Spinal cord (tissue), 10 donors: Measurements from ENCODE around the gene ZNF292. TPM values are rescaled to one million over a fixed set of nuclear protein-coding genes. Genes with fewer than 3 reads are reported as not detected.
"Not testable (repeated sequence)": the region's sequence is repeated elsewhere in the genome, so short reads cannot be mapped to it uniquely, and the experiment has no call there.

Experiments used
- DNase-seq, 6 donors: peaks; one replicate each; pipeline versions ENCODE4 v3.0.0 to v3.0.0-alpha.2; 2013 to 2015; ENCODE audit warnings: low spot score in 6 of 6, low read depth in 4 of 6
- H3K27ac ChIP-seq: one replicate; pipeline ENCODE4 v1.5.1; 2013; ENCODE audit warnings: low read depth, low read length, control low read depth
- H3K27me3 ChIP-seq: one replicate; pipeline ENCODE4 v1.6.1; 2013; ENCODE audit warnings: low read length; ENCODE audit not compliant: control insufficient read depth, insufficient read depth
- H3K36me3 ChIP-seq: one replicate; pipeline ENCODE4 v1.6.1; 2013; ENCODE audit warnings: low read length; ENCODE audit not compliant: control insufficient read depth, insufficient read depth
- H3K4me1 ChIP-seq: one replicate; pipeline ENCODE4 v1.6.1; 2013; ENCODE audit warnings: low read length; ENCODE audit not compliant: control insufficient read depth, insufficient read depth
- H3K4me3 ChIP-seq: one replicate; pipeline ENCODE4 v1.5.1; 2013; ENCODE audit warnings: low read depth, low read length, control low read depth
- H3K9me3 ChIP-seq: one replicate; pipeline ENCODE4 v1.6.1; 2013; ENCODE audit warnings: low read length; ENCODE audit not compliant: control insufficient read depth, insufficient read depth
- WGBS: methylation state at CpG from one replicate; pipeline ENCODE4 v1.1.5; 2013; ENCODE audit warnings: missing lambda C conversion rate; ENCODE audit not compliant: insufficient coverage; 5-methylcytosine and 5-hydroxymethylcytosine counted together
- polyA plus RNA-seq, 2 donors: library from polyadenylated mRNA; unstranded; fragments of 120-200 nt; gene quantifications; one replicate each; pipeline ENCODE4 v1.2.1, GENCODE V29; 2013; ENCODE audit not compliant: insufficient read length in 2 of 2
- total RNA-seq, 2 donors: library from RNA; depleted of rRNA in 1 of 2; stranded (reverse); fragments of 120-200 nt in 1 of 2; fragments of >200 nt in 1 of 2; gene quantifications; one replicate each; pipeline versions ENCODE4 v1.2.3 to v1.2.4, GENCODE V29; 2013 to 2014
- donor health status: healthy.

ZNF292 gene
- total and polyA plus RNA-seq, 4 donors: 24.6 to 81.5 (median 43.8) TPM

GRCh38 chr6:87155842-87156815 is 764 bp downstream of the ZNF292 start:
- peak overlapping the region; percentile 83 for H3K4me3 ChIP-seq
- peak in 3 of 6 donors; percentile 35 to 82 (median 35) for DNase-seq
- H3K9me3 ChIP-seq: no peaks in the 10 kb centered on the region
- no peaks in the 10 kb centered on the region for H3K27me3 ChIP-seq
- WGBS: 0% methylated on average over 24 of the region's 43 CpGs
- peak overlapping the region; percentile 98 for H3K27ac ChIP-seq
- peaks cover 20% of the 10 kb centered on the region for H3K4me1 ChIP-seq
- peaks cover 3% of the 10 kb centered on the region for H3K36me3 ChIP-seq

GRCh38 chr6:87157596-87157995 is 2.2 kb downstream of the ZNF292 start:
- H3K4me3 ChIP-seq, H3K4me1 ChIP-seq, H3K27me3 ChIP-seq, DNase-seq, H3K36me3 ChIP-seq, H3K9me3 ChIP-seq, H3K27ac ChIP-seq: not testable (repeated sequence)
- 94% methylated on average over 5 of the region's 10 CpGs for WGBS

- H3K4me3 ChIP-seq: no peak overlapping the region
- WGBS: 82% methylated on average over 3 of the region's 4 CpGs
- H3K36me3 ChIP-seq: peaks cover 3% of the 10 kb centered on the region
- DNase-seq: no peak
- H3K9me3 ChIP-seq: no peaks in the 10 kb centered on the region
- H3K4me1 ChIP-seq: peaks cover 8% of the 10 kb centered on the region
- H3K27me3 ChIP-seq: no peaks in the 10 kb centered on the region
- no peak overlapping the region for H3K27ac ChIP-seq
Observed at GRCh38 chr6:87161299-87161698, 5.9 kb downstream of the ZNF292 start.

- no peak overlapping the region for H3K4me3 ChIP-seq
- H3K27ac ChIP-seq: no peak overlapping the region
- H3K9me3 ChIP-seq: no peaks in the 10 kb centered on the region
- no peaks in the 10 kb centered on the region for H3K4me1 ChIP-seq
- no peaks in the 10 kb centered on the region for H3K27me3 ChIP-seq
- 93% methylated on average over 3 of the region's 4 CpGs for WGBS
- no peaks in the 10 kb centered on the region for H3K36me3 ChIP-seq
- DNase-seq: peak in 1 of 6 donors; percentile 11
Observed at GRCh38 chr6:87164004-87164403, 8.6 kb downstream of the ZNF292 start.

GRCh38 chr6:87164506-87164905 is 9.1 kb downstream of the ZNF292 start:
- no peaks in the 10 kb centered on the region for H3K9me3 ChIP-seq
- no peaks in the 10 kb centered on the region for H3K27me3 ChIP-seq
- H3K36me3 ChIP-seq: no peaks in the 10 kb centered on the region
- H3K4me3 ChIP-seq: no peak overlapping the region
- H3K27ac ChIP-seq: no peak overlapping the region
- DNase-seq: no peak
- 100% methylated on average over 3 of the region's 7 CpGs for WGBS
- H3K4me1 ChIP-seq: peaks cover under 1% of the 10 kb centered on the region

GRCh38 chr6:87165185-87165584 is 9.8 kb downstream of the ZNF292 start:
- Histone ChIP-seq H3K36me3 (no peaks in the 10 kb centered on the region), H3K4me1 (peaks cover 5% of the 10 kb centered on the region), H3K9me3 (no peaks in the 10 kb centered on the region), H3K27ac (no peak overlapping the region), H3K27me3 (no peaks in the 10 kb centered on the region), H3K4me3 (no peak overlapping the region)
- no CpG with 5 or more reads among the region's 2 CpGs for WGBS
- DNase-seq: no peak

- no CpG with 5 or more reads among the region's 2 CpGs for WGBS
- H3K27me3 ChIP-seq: no peaks in the 10 kb centered on the region
- DNase-seq: no peak
- no peak overlapping the region for H3K27ac ChIP-seq
- H3K4me3 ChIP-seq: no peak overlapping the region
- H3K36me3 ChIP-seq: no peaks in the 10 kb centered on the region
- no peaks in the 10 kb centered on the region for H3K9me3 ChIP-seq
- peaks cover 5% of the 10 kb centered on the region for H3K4me1 ChIP-seq
Observed at GRCh38 chr6:87171938-87172633, 16.7 kb downstream of the ZNF292 start.

GRCh38 chr6:87174078-87174579 is 18.8 kb downstream of the ZNF292 start:
- no peaks in the 10 kb centered on the region for H3K27me3 ChIP-seq
- DNase-seq: no peak
- H3K9me3 ChIP-seq: no peaks in the 10 kb centered on the region
- no peak overlapping the region for H3K4me3 ChIP-seq
- 100% methylated on average over 1 of the region's 3 CpGs for WGBS
- no peaks in the 10 kb centered on the region for H3K36me3 ChIP-seq
- H3K27ac ChIP-seq: no peak overlapping the region
- peaks cover 5% of the 10 kb centered on the region for H3K4me1 ChIP-seq

- no peaks in the 10 kb centered on the region for H3K9me3 ChIP-seq
- H3K4me1 ChIP-seq: no peaks in the 10 kb centered on the region
- H3K4me3 ChIP-seq: no peak overlapping the region
- peaks cover under 1% of the 10 kb centered on the region for H3K36me3 ChIP-seq
- no peak for DNase-seq
- no peak overlapping the region for H3K27ac ChIP-seq
- H3K27me3 ChIP-seq: no peaks in the 10 kb centered on the region
- no CpG with 5 or more reads among the region's 2 CpGs for WGBS
Observed at GRCh38 chr6:87176493-87176892, 21.1 kb downstream of the ZNF292 start.
